Esophagus squamous epithelium (tissue), 5 donors: Measurements from ENCODE around the gene GPR161. TPM values are rescaled to one million over a fixed set of nuclear protein-coding genes. Genes with fewer than 3 reads are reported as not detected.

Source experiments
- DNase-seq: peaks from one replicate; lab custom pipeline; 2025; lab: John Stamatoyannopoulos, UW
- H3K27ac ChIP-seq, 4 donors: fragments of 200-600 bp; sonication (generic); one replicate each; pipeline ENCODE4 v1.5.1; 2016 to 2019; ENCODE audit warnings: mild to moderate bottlenecking in 1 of 4
- H3K27me3 ChIP-seq, 4 donors: fragments of 200-600 bp; sonication (generic); 1 replicate in 3 of 4; 2 replicates in 1 of 4; pipeline versions ENCODE4 v1.5.1 to v1.6.0; 2017 to 2021; ENCODE audit warnings: antibody characterized with exemption in 1 of 4
- H3K36me3 ChIP-seq, 3 donors: fragments of 200-600 bp; sonication (generic); one replicate each; pipeline ENCODE4 v1.5.1; 2016 to 2019
- H3K4me1 ChIP-seq, 3 donors: fragments of 200-600 bp; sonication (generic); one replicate each; pipeline ENCODE4 v1.5.1; 2017 to 2019
- H3K4me3 ChIP-seq, 4 donors: fragments of 200-600 bp; sonication (generic); 1 replicate in 3 of 4; 2 replicates in 1 of 4; pipeline ENCODE4 v1.5.1; 2016 to 2019; ENCODE audit warnings: mild to moderate bottlenecking in 2 of 4, moderate library complexity in 1 of 4
- H3K9me3 ChIP-seq, 3 donors: fragments of 200-600 bp; sonication (generic); one replicate each; pipeline ENCODE4 v1.5.1; 2016 to 2019
- CTCF ChIP-seq, 6 experiments: fragments of 450-650 bp in 4 of 6; fragments of 200-600 bp in 2 of 6; sonication (generic) in 2 of 6; IDR thresholded peaks; one replicate each; pipeline ENCODE4 v1.5.1; 2016 to 2019; ENCODE audit warnings: antibody characterized with exemption in 6 of 6, mild to moderate bottlenecking in 4 of 6, moderate library complexity in 4 of 6
- POLR2A ChIP-seq, 4 donors: fragments of 450-650 bp; IDR thresholded peaks; one replicate each; pipeline ENCODE4 v1.6.1; 2017; ENCODE audit warnings: antibody characterized with exemption in 4 of 4, mild to moderate bottlenecking in 4 of 4, moderate library complexity in 3 of 4
- WGBS, 2 donors: methylation state at CpG; one replicate each; pipeline ENCODE4 v1.1.5; 2018; 5-methylcytosine and 5-hydroxymethylcytosine counted together
- intact Hi-C: fragments of 100-400 bp; cut with DNase I; formaldehyde crosslinking; loops from one replicate; pipeline ENCODE4 v1.15.0; 2022
- total RNA-seq, 4 donors: library from RNA; depleted of rRNA; stranded (reverse); fragments of >200 nt; gene quantifications; one replicate each; pipeline ENCODE4 v1.1.0, GENCODE V29; 2016
- donor health status: DM: yes; HTN: yes; CAD: no.

GPR161 gene
- total RNA-seq, 4 donors from 2014 or later, result 1.7 to 12.2 (median 3.9) TPM

GRCh38 chr1:168102487-168102886 is 34.2 kb downstream of the GPR161 start:
- Histone ChIP-seq H3K27me3 (no peaks in the 10 kb centered on the region), H3K4me3 (no peak overlapping the region), H3K27ac (no peak overlapping the region), H3K4me1 (peaks cover 0 to 12% (median 0%) of the 10 kb centered on the region in 3 donors), H3K9me3 (no peaks in the 10 kb centered on the region), H3K36me3 (peaks cover 0 to 43% (median 5%) of the 10 kb centered on the region in 3 donors)
- 50 to 67% methylated on average over 1 of the region's 1 CpG for WGBS, 2 donors
- no peak for DNase-seq
- intact Hi-C loops, result no loop called here
- TF ChIP-seq POLR2A (IDR thresholded peaks at IDR 0.05) (no peak), CTCF (IDR thresholded peaks at IDR 0.05) (no peak)

GRCh38 chr1:168101336-168101735 is 35.4 kb downstream of the GPR161 start:
- no peak for TF ChIP-seq POLR2A (IDR thresholded peaks at IDR 0.05)
- TF ChIP-seq CTCF (IDR thresholded peaks at IDR 0.05), result no peak
- 86 to 93% methylated on average over 8 of the region's 8 CpGs for WGBS, 2 donors

GRCh38 chr1:168100315-168101002 is 36.3 kb downstream of the GPR161 start:
- 93 to 95% methylated on average over 6 to 7 of the region's 7 CpGs for WGBS, 2 donors
- H3K36me3 ChIP-seq, result peaks cover 5 to 63% (median 6%) of the 10 kb centered on the region in 3 donors
- H3K4me1 ChIP-seq, result peaks cover 0 to 12% (median 0%) of the 10 kb centered on the region in 3 donors
- no peak overlapping the region for H3K27ac ChIP-seq
- no peaks in the 10 kb centered on the region for H3K9me3 ChIP-seq
- intact Hi-C loops, result no loop called here
- TF ChIP-seq CTCF (IDR thresholded peaks at IDR 0.05) (no peak), POLR2A (IDR thresholded peaks at IDR 0.05) (no peak)
- no peak overlapping the region for H3K4me3 ChIP-seq
- no peaks in the 10 kb centered on the region for H3K27me3 ChIP-seq
- DNase-seq, result no peak

More at GRCh38 chr1:168101336-168101735, 35.4 kb downstream of the GPR161 start:
- DNase-seq, result no peak
- intact Hi-C loops, result no loop called here
- peaks cover 3 to 55% (median 5%) of the 10 kb centered on the region in 3 donors for H3K36me3 ChIP-seq
- no peak overlapping the region for H3K4me3 ChIP-seq
- no peaks in the 10 kb centered on the region for H3K9me3 ChIP-seq
- H3K27ac ChIP-seq, result no peak overlapping the region
- H3K27me3 ChIP-seq, result no peaks in the 10 kb centered on the region
- H3K4me1 ChIP-seq, result peaks cover 0 to 12% (median 0%) of the 10 kb centered on the region in 3 donors

- H3K36me3 ChIP-seq, result peaks cover 5 to 59% (median 6%) of the 10 kb centered on the region in 3 donors
- 59 to 80% methylated on average over 7 of the region's 7 CpGs for WGBS, 2 donors
- H3K27me3 ChIP-seq, result no peaks in the 10 kb centered on the region
- H3K9me3 ChIP-seq, result no peaks in the 10 kb centered on the region
- TF ChIP-seq CTCF (IDR thresholded peaks at IDR 0.05), result no peak
- H3K27ac ChIP-seq, result no peak overlapping the region
- peaks cover 0 to 12% (median 0%) of the 10 kb centered on the region in 3 donors for H3K4me1 ChIP-seq
- DNase-seq, result no peak
- intact Hi-C loops, result loop anchor here (5.0 kb wide), 1 partner anchor 48 kb away; no protein-coding TSS in a partner anchor
- no peak overlapping the region for H3K4me3 ChIP-seq
Measured at GRCh38 chr1:168099337-168099801, 37.4 kb downstream of the GPR161 start.
